HL-60/S4 treated with retinoic acid at 250 ng/mL for 4 days and 3 days (cell line): Measurements from ENCODE around the gene PLAA.
"Not testable (repeated sequence)": the region's sequence is repeated elsewhere in the genome, so short reads cannot be mapped to it uniquely, and the experiment has no call there.

Source experiments
- in situ Hi-C: fragments of 300-500 bp; cut with MboI; formaldehyde crosslinking; loops from 2 replicates; pipeline ENCODE4 v1.7.0; 2022; ENCODE audit warnings: low sequenced_read_pairs

The PLAA gene

GRCh38 chr9:26937816-26938371 lies 9.1 kb downstream of the PLAA start:
- in situ Hi-C loops: no loop called here

GRCh38 chr9:26935847-26936246 lies 11.2 kb downstream of the PLAA start:
- in situ Hi-C loops: no loop called here

GRCh38 chr9:26928902-26929495 lies 18.0 kb downstream of the PLAA start:
- in situ Hi-C loops: no loop called here

GRCh38 chr9:26925609-26926008 lies 21.4 kb downstream of the PLAA start:
- in situ Hi-C loops: no loop called here

- in situ Hi-C loops: no loop called here
Observed at GRCh38 chr9:26919698-26920097, 27.3 kb downstream of the PLAA start.

GRCh38 chr9:26913138-26913668 lies 33.8 kb downstream of the PLAA start:
- in situ Hi-C loops: no loop called here

GRCh38 chr9:26904671-26905070 lies 42.4 kb downstream of the PLAA start:
- in situ Hi-C loops: no loop called here

- in situ Hi-C loops: no loop called here
Observed at GRCh38 chr9:26904070-26904469, 43.0 kb downstream of the PLAA start.

GRCh38 chr9:26893030-26893676 lies 53.9 kb downstream of the PLAA start:
- in situ Hi-C loops: no loop called here

- in situ Hi-C loops: no loop called here
Observed at GRCh38 chr9:26892251-26893029, 54.6 kb downstream of the PLAA start, which contains the start of gene CAAP1. CAAP1 (minus strand) TSS chr9:26892802; CDS start chr9:26892715, 87 bp downstream.

GRCh38 chr9:26891726-26892125 lies 55.3 kb downstream of the PLAA start:
- in situ Hi-C loops: no loop called here

GRCh38 chr9:26888271-26888670 lies 58.8 kb downstream of the PLAA start:
- in situ Hi-C loops: no loop called here

GRCh38 chr9:26882154-26882553 lies 64.9 kb downstream of the PLAA start:
- in situ Hi-C loops: no loop called here

- in situ Hi-C loops: no loop called here
Observed at GRCh38 chr9:26880262-26880661, 66.8 kb downstream of the PLAA start.

GRCh38 chr9:26875155-26875554 lies 71.9 kb downstream of the PLAA start:
- in situ Hi-C loops: not testable (repeated sequence)

GRCh38 chr9:26870292-26870691 lies 76.8 kb downstream of the PLAA start:
- in situ Hi-C loops: no loop called here

- in situ Hi-C loops: no loop called here
Observed at GRCh38 chr9:26863074-26863473, 84.0 kb downstream of the PLAA start.

- in situ Hi-C loops: no loop called here
Observed at GRCh38 chr9:26856413-26857032, 90.5 kb downstream of the PLAA start.
